Measurements from ENCODE around the gene MRPL28.
"Not testable (repeated sequence)": the region's sequence is repeated elsewhere in the genome, so short reads cannot be mapped to it uniquely, and the experiment has no call there.

Gene MRPL28

DNA sequence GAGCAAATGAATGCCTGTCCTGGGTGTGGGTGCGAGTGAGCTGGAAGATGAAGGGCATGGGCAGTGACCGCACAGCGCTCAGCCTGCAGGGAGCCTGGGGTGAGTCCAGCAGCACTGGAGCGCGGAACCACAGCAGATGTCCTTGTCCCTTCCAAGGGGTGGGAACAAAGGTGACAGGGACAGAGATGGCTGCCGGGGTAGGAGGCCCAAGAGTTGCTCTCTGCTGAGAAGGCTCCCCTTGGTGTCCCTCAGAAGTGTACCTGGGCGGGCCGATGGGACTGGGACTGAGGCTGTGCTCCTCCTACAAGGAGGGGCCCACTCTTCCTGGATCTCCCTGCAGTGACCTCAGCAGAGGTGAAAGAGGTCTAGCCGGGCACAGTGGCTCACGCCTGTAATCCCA lies 19.0 kb upstream of the MRPL28 start:
- DNase-seq: no peak

- not testable (repeated sequence) for DNase-seq
Measured at GRCh38 chr16:387761-388666, 17.7 kb upstream of the MRPL28 start.

GRCh38 chr16:386641-387156 lies 16.4 kb upstream of the MRPL28 start:
- DNase-seq: no peak

DNA sequence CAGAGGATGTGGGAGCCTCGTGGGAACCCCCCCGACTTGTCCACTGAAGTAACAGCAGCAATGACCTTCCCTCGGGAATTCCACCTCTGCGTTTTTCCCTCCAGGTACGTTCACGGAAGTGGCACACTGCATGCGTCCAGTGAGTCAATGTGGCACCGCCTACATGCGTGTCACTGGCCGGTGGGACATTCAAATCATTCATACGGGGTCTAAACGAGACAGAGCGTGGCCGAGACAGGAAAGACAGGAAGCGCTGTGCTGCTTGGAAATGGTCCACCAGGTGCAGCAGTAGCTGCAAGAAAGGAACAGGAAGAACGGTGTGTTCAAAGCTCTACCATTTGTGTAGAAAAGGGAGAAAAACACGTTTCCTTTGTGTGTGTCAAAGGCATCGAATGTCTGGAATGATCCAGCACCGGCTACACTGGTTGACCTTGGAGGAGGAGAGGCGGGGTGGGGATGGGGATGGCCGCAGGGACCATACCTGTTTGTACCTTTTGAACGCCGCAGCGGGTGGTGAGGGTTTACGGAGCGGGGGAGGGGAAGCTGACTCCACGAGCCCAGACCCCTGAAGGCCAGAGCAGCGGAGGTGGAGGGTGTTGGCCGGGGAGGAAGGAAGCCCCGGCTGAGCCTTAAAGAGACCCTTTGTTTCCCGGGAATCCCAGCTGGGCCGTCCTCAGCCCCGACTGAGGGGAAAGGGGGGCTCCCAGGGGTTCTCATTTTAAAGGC lies 13.2 kb upstream of the MRPL28 start:
- DNase-seq: no peak

DNA sequence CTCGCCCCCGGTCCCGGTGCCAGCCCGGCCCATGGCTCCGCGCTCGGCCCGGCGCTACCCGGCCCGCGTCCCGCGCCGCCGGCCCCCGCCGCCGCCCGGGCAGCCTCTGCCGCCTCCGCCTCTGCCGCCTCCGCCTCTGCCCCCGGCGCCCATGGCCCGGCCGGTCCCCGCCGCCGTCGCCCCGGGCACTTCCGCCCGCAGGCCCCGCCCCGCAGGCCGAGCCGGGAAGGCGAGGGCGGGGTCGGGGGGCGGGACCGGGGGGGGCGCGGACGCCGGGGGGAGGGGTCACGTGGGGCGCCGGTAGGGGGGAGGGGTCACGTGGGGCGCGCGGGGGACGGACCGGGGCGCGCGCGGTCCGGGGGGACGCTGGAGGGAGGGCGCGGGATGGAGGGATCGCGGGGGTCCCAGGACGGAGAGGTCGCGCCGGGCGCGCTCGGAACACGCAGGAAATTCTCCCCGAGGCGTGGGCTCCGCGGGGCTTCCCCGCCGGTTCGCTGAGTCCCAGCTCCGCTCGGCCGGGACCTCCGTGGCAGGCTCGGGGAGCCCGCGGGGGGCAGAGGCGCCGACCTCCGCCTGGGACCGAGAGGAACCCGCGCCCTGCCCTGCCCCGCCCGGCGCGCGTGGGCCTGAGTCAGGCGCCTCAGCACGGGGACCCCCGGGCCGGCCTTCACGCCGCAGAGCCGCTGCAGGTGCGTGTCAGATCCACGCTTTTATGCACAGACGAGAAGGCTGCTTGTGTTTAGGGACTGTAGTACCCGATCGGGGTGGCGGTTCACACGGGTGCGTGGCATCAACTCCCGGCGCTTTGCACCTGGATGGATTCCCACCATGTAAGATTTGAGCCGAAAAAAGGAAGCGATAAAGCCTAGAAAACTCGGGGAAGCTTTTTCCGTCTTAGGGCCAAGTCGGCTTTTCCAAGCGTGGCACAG lies 11.7 kb upstream of the MRPL28 start, which contains the start of gene PGAP6:
Gene PGAP6, minus strand, starts transcription at position 190 of the 929 bp plus-strand sequence. Its CDS starts 157 bp downstream, at position 33.
- no peak for DNase-seq

DNA sequence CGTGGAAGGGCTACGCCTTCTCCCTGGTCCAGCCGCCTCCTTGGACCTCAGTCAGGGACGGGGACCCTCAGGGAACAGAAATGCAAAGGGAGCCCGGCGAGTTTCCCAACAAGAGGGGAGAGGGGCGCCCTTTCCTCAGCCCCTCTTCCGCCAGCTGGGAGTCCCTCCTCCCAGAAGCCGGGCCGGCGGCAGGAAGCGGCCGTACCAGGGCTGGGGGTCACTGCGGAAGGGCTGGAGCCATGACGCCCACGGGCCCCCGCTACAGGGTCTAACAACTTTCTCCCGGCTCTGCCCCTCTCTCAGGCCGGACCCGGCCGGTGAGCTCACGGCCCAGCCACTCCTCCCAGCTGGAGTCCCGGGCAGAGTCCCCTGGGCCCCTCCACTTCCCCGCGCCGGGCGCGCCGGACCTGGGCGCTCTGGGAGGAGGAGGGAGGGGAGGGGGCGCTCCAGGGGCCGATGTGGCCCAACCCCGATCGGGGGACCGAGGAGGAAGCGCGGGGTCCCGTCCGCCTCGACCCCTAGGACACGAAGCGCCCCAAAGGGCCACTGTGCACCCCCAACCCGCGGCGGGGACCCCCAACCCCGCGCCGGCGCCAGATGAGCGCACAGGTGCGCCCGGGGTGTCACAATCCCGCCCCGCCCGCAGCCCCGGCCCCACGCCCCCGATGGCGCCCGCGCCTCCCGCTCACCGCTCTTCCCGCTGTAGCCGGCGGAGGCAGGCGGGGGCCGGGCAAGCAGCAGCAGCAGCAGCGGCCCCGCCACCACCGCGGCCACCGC lies 10.9 kb upstream of the MRPL28 start:
- DNase-seq: no peak

- no peak for DNase-seq
Measured at GRCh38 chr16:380762-381011, 10.3 kb upstream of the MRPL28 start.

DNA sequence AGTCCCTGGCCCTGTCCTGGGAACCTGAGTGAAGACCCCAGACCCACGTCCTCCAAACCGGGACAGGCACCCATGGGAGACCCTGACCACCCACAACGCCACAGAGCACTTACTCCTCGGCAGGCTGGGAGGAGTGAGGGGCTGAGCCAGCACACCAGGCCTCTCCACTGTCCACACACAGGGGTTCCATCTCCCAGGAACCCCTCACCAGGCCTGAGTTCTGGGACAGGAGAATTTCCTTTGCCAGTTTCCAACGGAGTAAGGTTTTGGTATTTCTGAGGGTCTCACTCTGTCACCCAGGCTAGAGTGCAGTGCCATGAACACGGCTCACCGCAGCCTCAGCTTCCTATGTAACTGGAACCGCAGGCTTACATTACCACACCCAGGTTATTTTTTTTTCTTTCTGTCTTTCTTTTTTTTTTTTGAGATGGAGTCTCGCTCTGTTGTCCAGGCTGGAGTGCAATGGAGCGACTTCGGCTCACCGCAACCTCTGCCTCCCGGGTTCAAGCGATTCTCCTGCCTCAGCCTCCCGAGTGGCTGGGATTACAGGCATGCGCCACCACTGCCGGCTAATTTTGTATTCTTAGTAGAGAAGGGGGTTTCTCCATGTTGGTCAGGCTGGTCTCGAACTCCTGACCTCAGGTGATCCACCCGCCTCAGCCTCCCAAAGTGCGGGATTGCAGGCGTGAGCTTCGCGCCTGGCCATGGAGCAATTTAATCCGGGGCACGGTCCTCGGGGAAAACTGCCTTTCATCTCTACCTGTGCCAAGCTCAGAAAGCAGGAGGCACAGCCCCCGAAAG lies 9.8 kb upstream of the MRPL28 start:
- no peak for DNase-seq

GRCh38 chr16:379183-379960 lies 9.0 kb upstream of the MRPL28 start:
- DNase-seq: peak; percentile 96

GRCh38 chr16:378821-379182 lies 8.5 kb upstream of the MRPL28 start:
- DNase-seq: no peak

GRCh38 chr16:378113-378820 lies 7.9 kb upstream of the MRPL28 start:
- DNase-seq: not testable (repeated sequence)

DNA sequence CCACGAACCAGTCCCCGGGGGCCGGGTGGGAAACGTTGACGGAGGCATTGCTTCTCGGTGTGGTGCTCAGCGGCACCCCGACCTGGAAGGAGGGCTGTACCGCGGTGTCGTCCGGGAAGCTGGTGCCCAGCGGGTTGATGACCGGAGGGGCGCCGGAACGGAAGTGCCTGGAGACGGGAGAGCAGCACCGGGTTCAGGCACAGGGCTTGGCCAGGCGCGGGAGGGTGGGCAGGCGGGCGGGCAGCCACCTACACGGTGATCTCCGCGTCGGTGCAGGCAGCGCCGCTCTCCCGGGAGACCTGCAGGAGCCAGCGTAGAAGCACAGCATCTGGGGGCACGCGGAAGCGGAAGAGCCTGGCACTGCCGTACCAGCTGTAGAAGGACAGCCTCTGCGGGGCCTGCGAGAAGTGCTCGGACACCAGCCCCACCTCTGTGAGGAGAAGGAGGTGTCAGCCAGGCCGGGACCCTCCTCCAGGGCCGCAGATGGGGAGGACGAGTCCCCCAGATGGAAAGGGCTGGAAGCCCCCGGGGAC lies 7.1 kb upstream of the MRPL28 start:
- DNase-seq: no peak

- no peak for DNase-seq
Measured at GRCh38 chr16:376817-377418, 6.6 kb upstream of the MRPL28 start.

- no peak for DNase-seq
Measured at GRCh38 chr16:375927-376816, 5.8 kb upstream of the MRPL28 start.

GRCh38 chr16:375212-375611 lies 4.9 kb upstream of the MRPL28 start:
- DNase-seq: no peak

GRCh38 chr16:374616-374926 lies 4.2 kb upstream of the MRPL28 start:
- no peak for DNase-seq

DNA sequence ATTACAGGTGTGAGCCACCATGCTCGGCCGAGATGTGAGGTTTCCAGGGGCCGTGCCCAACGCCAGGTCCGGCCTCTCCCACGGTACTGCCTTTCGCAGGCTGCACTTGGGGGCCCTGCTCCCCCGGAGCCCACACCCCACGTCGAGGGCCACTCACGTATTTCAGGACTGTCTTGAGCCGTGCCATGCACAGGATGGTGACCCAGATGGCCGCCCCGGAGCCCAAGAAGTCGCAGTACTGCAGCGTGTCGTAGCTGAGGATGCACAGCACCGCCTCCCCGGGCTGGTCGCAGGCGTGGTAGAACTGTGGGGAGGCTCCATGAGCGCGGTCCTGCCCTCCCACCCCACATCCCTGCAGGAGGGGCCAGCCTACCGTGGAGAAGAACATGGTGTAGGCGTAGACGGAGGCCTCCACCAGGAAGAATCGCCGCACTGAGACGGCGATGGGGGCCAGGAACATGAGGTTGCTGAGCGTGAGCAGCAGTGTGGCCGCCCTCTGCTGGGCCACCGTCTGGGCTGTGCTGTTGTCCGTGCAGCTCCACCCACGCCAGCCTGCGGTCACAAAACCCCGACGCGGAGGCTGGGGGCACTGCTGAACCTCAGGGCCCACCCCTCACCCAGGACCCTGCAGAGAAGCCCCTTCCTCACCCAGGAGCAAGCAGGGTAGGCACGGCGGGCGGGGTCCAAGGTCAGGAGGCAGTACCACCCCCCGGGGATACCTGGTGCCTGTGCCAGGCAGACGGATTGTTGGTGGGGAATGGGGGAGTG lies 3.7 kb upstream of the MRPL28 start:
- no peak for DNase-seq
